ENCODE results near the gene CDK14.

The CDK14 gene

DNA sequence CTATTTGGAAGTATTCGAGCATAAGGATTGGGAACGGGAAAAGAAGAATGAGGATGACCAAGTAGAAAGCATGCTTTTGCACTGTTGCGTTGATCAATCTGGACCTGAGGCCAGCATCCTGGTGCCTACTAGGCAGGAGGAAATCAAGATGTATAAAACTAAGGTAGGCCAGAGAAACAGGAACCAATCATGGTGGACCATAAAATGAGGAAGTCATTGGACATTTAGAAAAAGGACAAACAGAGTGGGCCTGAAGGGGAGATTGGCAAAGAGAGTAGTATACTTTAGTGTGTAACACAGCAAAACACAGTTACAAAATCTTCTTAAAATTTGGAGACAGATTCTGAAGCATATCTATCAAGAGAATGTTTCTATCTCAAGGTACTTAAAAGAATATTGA is 497.1 kb downstream of the CDK14 start:
- Histone ChIP-seq H3K4me1 (ENCODE audit: insufficient read depth, low read length, severe bottlenecking) (no peaks in the 10 kb centered on the region), H3K4me3 (ENCODE audit: low read depth, low read length, poor library complexity, severe bottlenecking) (no peak overlapping the region), H3K4me2 (ENCODE audit: low read length) (no peak overlapping the region), H3K36me3 (ENCODE audit: insufficient read depth, low read length) (peaks cover 18% of the 10 kb centered on the region; the same call in 1 of the 2 replicates), H3K27me3 (ENCODE audit: insufficient read depth, low read length) (no peaks in the 10 kb centered on the region), H3K27ac (ENCODE audit: low read depth, low read length, poor library complexity, severe bottlenecking) (no peak overlapping the region), H3K9me2 (ENCODE audit: low read depth, low read length) (no peaks in the 10 kb centered on the region), H3K9ac (ENCODE audit: low read length) (no peak overlapping the region), H4K20me1 (ENCODE audit: insufficient read depth, low read length) (no peaks in the 10 kb centered on the region), H2AFZ (ENCODE audit: low read length) (no peak overlapping the region), H3K9me3 (ENCODE audit: low read length) (no peaks in the 10 kb centered on the region), H3K79me2 (ENCODE audit: insufficient read depth, low read length) (no peaks in the 10 kb centered on the region), H3F3A (ENCODE audit: insufficient read depth, low read length) (0 out of 2 replicates have a peak, but pooled peaks cover 4% of the 10 kb centered on the region)
- TF ChIP-seq EZH2 (IDR thresholded peaks at IDR 0.05; ENCODE audit: borderline replicate concordance, low read length) (no peak), CTCF (IDR thresholded peaks at IDR 0.05; ENCODE audit: low read length) (no peak)

DNA sequence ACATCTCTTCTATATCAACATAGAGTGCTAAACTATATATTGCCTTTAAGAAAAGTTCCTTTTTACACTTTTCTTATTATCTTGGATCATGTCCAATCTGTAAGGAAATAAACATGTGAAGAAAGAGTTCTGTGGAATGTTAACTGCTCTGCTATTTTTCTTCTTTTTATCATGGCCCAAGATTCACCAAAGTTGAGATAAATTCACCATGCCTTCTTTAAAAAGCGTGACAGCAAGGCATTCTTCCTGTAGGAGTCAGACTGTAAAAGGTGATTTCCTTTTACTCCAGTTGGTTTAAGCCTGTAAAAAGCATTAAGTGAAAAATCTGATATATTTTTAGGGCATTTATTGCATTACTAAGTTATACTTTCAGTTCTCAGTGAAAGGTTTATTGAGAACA is 502.4 kb downstream of the CDK14 start:
- peaks cover 8% of the 10 kb centered on the region for H3K4me1 ChIP-seq (ENCODE audit: insufficient read depth, low read length, severe bottlenecking)
- no peaks in the 10 kb centered on the region for H3K27me3 ChIP-seq (ENCODE audit: insufficient read depth, low read length)

GRCh38 chr7:91103363-91103762 is 507.2 kb downstream of the CDK14 start:
- no peak overlapping the region for H2AFZ ChIP-seq (ENCODE audit: low read length)
- no peaks in the 10 kb centered on the region for H3K9me2 ChIP-seq (ENCODE audit: low read depth, low read length)
- H3K9ac ChIP-seq (ENCODE audit: low read length): no peak overlapping the region

More for the DNA sequence above, 502.4 kb downstream of the CDK14 start:
- Histone ChIP-seq H3K79me2 (ENCODE audit: insufficient read depth, low read length) (no peaks in the 10 kb centered on the region), H3K9me2 (ENCODE audit: low read depth, low read length) (no peaks in the 10 kb centered on the region), H2AFZ (ENCODE audit: low read length) (no peak overlapping the region), H3K9me3 (ENCODE audit: low read length) (no peaks in the 10 kb centered on the region), H4K20me1 (ENCODE audit: insufficient read depth, low read length) (no peaks in the 10 kb centered on the region), H3K27ac (ENCODE audit: low read depth, low read length, poor library complexity, severe bottlenecking) (no peak overlapping the region), H3K4me3 (ENCODE audit: low read depth, low read length, poor library complexity, severe bottlenecking) (no peak overlapping the region), H3F3A (ENCODE audit: insufficient read depth, low read length) (no peaks in the 10 kb centered on the region), H3K4me2 (ENCODE audit: low read length) (no peak overlapping the region), H3K36me3 (ENCODE audit: insufficient read depth, low read length) (peaks cover 14% of the 10 kb centered on the region; the same call in 1 of the 2 replicates), H3K9ac (ENCODE audit: low read length) (no peak overlapping the region)
- no peak for TF ChIP-seq CTCF (IDR thresholded peaks at IDR 0.05; ENCODE audit: low read length)
- TF ChIP-seq EZH2 (IDR thresholded peaks at IDR 0.05; ENCODE audit: borderline replicate concordance, low read length): no peak

More at GRCh38 chr7:91103363-91103762, 507.2 kb downstream of the CDK14 start:
- Histone ChIP-seq H4K20me1 (ENCODE audit: insufficient read depth, low read length) (no peaks in the 10 kb centered on the region), H3K36me3 (ENCODE audit: insufficient read depth, low read length) (0 out of 2 replicates have a peak, but pooled peaks cover 5% of the 10 kb centered on the region), H3K4me3 (ENCODE audit: low read depth, low read length, poor library complexity, severe bottlenecking) (no peak overlapping the region), H3K27me3 (ENCODE audit: insufficient read depth, low read length) (no peaks in the 10 kb centered on the region), H3K27ac (ENCODE audit: low read depth, low read length, poor library complexity, severe bottlenecking) (no peak overlapping the region), H3F3A (ENCODE audit: insufficient read depth, low read length) (no peaks in the 10 kb centered on the region), H3K4me1 (ENCODE audit: insufficient read depth, low read length, severe bottlenecking) (peaks cover 8% of the 10 kb centered on the region), H3K79me2 (ENCODE audit: insufficient read depth, low read length) (no peaks in the 10 kb centered on the region), H3K4me2 (ENCODE audit: low read length) (no peak overlapping the region), H3K9me3 (ENCODE audit: low read length) (no peaks in the 10 kb centered on the region)
- TF ChIP-seq CTCF (IDR thresholded peaks at IDR 0.05; ENCODE audit: low read length) (no peak), EZH2 (IDR thresholded peaks at IDR 0.05; ENCODE audit: borderline replicate concordance, low read length) (no peak)
